ENCODE data around the gene GAB2. TPM values are rescaled to one million over a fixed set of nuclear protein-coding genes. Genes with fewer than 3 reads are reported as not detected.

Gene GAB2
- total RNA-seq, 1 donor from 2014 or later: 39.9 TPM

DNA sequence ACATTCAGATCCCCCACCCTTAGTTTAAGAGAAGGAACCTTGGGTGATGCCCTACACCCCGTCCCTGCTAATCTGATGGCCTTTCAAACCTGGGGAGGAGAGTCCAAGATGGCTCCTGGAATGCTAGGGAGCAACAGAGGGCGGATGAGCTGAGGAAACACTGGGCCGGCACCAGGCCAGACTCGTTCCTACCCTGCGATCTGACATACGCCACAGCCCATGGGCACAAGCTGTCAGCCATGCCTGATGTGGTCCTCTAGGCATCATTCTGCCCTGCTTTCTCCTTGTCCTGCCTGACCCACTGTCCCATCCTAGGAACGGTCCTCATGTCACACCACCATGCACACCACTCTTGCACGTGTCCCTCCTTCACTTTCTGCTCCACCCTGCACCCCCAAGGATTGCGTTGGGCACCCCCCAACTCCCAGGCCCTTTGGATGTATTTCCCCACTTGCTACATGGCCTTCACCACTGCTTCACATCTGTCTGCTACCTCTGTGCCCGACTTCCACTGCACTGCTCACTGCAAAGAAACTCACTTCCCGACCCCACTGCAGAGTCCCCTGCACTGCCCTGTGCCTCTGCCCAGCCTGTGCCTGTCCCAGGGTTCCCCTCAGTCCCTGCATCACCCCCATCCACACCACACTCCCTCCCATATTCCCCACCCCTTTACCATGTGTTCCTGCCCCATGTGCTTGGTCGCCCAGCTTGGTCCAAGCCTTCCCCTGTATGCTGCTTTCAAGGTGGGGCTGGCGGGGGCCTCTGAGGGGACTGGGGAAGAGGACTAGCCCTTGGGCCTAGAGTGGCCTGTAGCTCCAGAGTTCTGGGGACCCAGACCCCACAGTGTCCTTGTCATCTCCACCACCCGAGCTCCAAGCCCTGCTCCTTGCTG is 199.7 kb downstream of the GAB2 start:
- Mint-ChIP-seq H3K4me1 (no peaks in the 10 kb centered on the region), H3K27me3 (ENCODE audit: low read depth) (no peaks in the 10 kb centered on the region), H3K27ac (no peak overlapping the region), H3K9me3 (no peaks in the 10 kb centered on the region), H3K36me3 (peaks cover 27% of the 10 kb centered on the region), H3K4me3 (no peak overlapping the region)
- TF ChIP-seq, protein P1, sequence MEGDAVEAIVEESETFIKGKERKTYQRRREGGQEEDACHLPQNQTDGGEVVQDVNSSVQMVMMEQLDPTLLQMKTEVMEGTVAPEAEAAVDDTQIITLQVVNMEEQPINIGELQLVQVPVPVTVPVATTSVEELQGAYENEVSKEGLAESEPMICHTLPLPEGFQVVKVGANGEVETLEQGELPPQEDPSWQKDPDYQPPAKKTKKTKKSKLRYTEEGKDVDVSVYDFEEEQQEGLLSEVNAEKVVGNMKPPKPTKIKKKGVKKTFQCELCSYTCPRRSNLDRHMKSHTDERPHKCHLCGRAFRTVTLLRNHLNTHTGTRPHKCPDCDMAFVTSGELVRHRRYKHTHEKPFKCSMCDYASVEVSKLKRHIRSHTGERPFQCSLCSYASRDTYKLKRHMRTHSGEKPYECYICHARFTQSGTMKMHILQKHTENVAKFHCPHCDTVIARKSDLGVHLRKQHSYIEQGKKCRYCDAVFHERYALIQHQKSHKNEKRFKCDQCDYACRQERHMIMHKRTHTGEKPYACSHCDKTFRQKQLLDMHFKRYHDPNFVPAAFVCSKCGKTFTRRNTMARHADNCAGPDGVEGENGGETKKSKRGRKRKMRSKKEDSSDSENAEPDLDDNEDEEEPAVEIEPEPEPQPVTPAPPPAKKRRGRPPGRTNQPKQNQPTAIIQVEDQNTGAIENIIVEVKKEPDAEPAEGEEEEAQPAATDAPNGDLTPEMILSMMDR (IDR thresholded peaks at IDR 0.05; ENCODE audit: unreplicated experiment): no peak
- DNase-seq (ENCODE audit: low spot score in 2 of 2, unreplicated experiment in 2 of 2): no peak

DNA sequence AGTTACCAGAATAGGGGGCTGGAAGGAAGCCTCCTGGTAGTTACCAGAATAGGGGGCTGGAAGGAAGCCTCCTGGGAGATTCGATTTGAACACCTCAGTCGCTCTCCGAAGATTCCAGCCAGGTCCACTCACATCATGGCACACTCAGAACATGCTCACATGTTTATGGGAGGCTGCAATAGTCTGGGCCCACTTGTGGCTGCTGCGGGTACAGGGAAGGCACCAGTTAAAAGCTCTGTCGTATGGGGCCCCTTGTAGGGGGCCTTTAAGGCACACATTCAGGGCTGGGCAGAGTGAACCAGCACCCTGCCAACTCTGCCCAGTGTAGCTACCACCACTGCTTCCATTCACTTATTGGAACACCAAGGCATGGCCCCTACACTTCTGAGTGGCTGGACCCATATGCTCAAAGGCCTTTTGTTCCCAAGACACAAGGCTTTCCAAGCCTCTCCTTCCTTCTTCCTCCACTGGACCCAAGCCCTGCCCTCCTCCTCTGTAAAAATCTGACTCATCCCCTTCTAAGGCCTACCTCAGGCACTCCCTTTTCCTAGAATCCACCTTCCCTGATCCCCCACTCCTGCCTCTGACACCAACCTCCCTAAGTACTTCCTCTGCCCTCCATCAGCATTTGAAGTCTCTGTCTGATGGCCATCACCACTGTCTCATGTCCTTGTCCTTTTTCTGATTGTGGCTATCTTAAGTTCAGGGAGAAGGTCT is 200.9 kb downstream of the GAB2 start:
- no peak overlapping the region for H3K27ac Mint-ChIP-seq
- H3K4me3 Mint-ChIP-seq: no peak overlapping the region
- no peaks in the 10 kb centered on the region for H3K4me1 Mint-ChIP-seq
- H3K9me3 Mint-ChIP-seq: peaks cover 3% of the 10 kb centered on the region
- DNase-seq (ENCODE audit: low spot score in 2 of 2, unreplicated experiment in 2 of 2): no peak
- TF ChIP-seq, protein P1 (IDR thresholded peaks at IDR 0.05; ENCODE audit: unreplicated experiment): no peak
- peaks cover 33% of the 10 kb centered on the region for H3K36me3 Mint-ChIP-seq
- H3K27me3 Mint-ChIP-seq (ENCODE audit: low read depth): no peaks in the 10 kb centered on the region

DNA sequence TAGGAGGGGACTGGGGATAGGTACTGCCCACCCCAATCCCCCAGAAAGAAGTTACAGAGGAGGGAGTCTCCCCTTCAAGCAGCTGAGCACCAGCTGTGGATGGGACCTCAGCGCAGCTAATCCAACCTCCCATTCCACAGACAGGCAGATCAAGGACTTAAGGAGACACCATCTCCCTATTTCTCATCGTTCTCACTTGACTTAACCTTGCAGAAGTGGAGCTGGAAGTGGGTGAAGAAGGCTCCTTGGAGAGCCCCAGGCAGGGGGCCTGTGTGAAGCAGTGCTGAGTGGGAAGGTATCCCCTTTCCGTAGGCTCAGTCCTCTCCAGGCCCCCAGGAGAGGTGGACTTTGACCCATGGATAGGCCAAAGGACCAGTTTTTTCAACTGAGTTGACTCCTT is 201.6 kb downstream of the GAB2 start:
- H3K4me3 Mint-ChIP-seq: no peak overlapping the region
- TF ChIP-seq, protein P1 (IDR thresholded peaks at IDR 0.05; ENCODE audit: unreplicated experiment): no peak
- DNase-seq (ENCODE audit: low spot score in 2 of 2, unreplicated experiment in 2 of 2): no peak
- H3K27ac Mint-ChIP-seq: no peak overlapping the region
- no peaks in the 10 kb centered on the region for H3K4me1 Mint-ChIP-seq
- peaks cover 10% of the 10 kb centered on the region for H3K9me3 Mint-ChIP-seq
- H3K36me3 Mint-ChIP-seq: peaks cover 33% of the 10 kb centered on the region
- H3K27me3 Mint-ChIP-seq (ENCODE audit: low read depth): no peaks in the 10 kb centered on the region

DNA sequence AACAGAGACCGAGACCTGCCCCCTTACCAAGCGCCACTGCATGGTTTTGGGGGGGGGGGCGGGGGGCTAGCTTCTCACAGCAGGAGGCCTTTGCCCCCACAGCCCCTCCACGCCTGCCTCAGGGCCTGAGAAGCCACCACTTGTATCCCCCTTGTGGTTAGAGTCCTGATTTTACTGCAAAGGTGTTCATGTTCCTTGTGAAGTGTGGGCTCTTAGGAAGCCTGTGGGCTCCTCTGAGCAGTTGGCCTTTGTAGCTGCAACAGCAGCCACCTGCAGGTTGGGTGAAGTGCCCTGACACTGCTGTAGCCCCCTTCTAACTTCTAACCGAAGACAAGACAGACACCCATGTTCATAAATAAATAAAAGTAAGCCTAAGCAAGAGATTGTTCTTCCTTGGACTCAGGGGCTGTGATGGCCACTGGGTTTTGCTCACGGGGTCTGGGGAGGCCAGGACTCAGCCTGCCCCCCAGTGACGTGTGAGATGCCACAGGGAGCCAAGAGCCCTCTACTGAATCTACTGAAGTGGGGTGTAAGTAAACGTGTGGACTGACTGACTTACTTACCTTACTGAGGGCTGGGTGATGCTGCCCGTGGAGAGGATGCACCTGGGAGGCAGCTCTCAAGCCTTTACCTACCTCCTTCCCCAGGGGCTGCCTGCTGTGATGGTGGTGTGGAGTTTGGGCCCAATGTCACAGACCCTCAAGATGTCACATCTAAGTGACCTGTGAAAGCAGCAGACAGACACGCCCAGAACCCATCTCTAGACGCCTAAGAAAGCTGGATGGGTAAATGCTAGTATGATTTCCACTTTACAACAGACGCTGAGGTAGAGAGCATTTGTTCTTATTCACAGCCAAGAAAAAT is 203.1 kb downstream of the GAB2 start:
- Mint-ChIP-seq H3K4me3 (no peak overlapping the region), H3K4me1 (no peaks in the 10 kb centered on the region), H3K27ac (no peak overlapping the region), H3K27me3 (ENCODE audit: low read depth) (no peaks in the 10 kb centered on the region), H3K36me3 (peaks cover 38% of the 10 kb centered on the region), H3K9me3 (peaks cover 13% of the 10 kb centered on the region)
- TF ChIP-seq, protein P1 (IDR thresholded peaks at IDR 0.05; ENCODE audit: unreplicated experiment): no peak
- no peak for DNase-seq (ENCODE audit: low spot score in 2 of 2, unreplicated experiment in 2 of 2)

DNA sequence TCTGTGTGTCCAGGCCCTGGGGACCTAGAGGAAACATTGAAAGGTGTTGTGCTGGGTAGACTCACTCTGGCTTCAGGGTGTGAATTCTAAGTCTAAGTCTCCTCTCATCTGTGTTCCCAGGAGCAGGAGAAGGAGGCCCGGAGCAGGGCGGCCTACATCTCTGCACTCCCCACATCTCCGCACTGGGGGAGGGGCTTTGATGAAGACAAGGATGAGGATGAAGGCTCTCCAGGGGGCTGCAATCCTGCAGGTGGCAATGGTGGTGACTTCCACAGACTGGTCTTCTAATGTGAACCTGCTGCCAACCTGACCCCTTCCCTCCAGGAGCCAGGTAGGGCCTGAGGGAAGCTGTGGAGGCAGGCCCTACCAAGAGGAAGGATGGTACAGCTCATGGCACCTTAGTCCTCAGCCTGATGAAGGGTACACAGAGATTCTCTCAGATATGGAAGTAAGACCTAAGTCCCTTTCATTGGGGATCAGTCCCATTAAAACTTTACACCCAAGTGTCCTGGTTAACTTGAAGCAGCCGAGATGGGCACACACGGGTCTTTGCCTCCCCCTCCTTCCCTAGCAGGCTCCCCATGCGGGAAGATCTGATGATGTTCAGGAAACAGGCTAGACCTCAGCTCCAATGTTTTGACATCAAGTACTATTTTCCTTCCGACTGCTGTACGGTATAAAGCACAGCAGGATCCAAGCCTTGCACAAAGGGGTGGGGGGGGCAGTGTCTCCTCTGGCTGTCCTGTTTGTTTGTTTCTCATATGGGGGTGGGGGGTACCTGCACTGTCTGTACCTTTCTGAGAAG is 203.9 kb downstream of the GAB2 start:
- no peak overlapping the region for H3K27ac Mint-ChIP-seq
- no peaks in the 10 kb centered on the region for H3K27me3 Mint-ChIP-seq (ENCODE audit: low read depth)
- no peaks in the 10 kb centered on the region for H3K4me1 Mint-ChIP-seq
- peaks cover 13% of the 10 kb centered on the region for H3K9me3 Mint-ChIP-seq
- TF ChIP-seq, protein P1 (IDR thresholded peaks at IDR 0.05; ENCODE audit: unreplicated experiment): no peak
- DNase-seq (ENCODE audit: low spot score in 2 of 2, unreplicated experiment in 2 of 2): no peak
- no peak overlapping the region for H3K4me3 Mint-ChIP-seq
- peaks cover 41% of the 10 kb centered on the region for H3K36me3 Mint-ChIP-seq

All from mesothelial cell of epicardium (in vitro differentiated cells).